ENCODE data around the gene ST6GALNAC6.

Gene ST6GALNAC6

DNA sequence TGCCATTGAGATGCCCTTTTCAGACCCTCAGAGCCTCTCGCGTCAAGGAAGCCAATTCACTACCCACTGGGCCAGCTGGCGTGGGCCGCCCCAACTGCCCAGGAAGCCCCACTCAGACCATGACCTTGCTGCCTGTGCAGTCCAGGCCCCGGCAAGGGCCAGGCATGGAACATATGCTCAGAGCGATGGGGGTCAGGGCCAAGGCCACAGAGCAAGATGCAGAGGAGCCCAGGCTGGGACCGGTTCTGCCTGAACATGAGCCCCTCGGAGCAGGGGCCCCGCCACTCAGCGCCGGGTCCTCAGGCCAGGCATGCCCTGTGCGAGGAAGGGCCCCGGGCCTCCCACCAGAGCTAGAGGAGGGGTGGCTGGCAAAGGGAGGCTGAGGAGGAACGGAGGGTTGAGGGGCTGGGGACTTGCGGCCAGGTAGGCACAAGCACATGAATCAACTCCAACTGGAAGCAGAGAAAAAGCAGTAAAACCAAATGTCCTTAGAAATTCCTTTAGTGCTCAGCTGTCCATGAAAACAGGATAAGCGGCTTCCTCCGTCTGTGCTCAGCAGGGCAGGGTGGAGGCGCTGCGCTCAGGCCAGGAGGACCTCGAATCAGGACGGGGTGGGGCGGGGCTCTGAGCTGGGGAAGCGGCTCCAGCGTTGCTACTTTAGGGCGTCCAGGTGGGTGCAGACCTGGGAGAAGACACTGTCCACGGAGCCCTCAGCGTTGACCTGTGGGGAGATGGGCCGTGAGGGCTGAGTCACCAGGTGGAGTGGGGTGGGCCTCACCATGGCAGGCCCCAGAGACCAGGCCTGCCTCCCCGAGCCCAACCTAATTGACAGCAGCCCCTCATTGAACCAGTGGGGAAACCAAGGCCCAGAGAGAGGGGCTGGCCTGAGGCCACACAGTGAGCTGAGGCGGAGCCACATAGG, 31.8 kb downstream of the ST6GALNAC6 start:
- TF ChIP-seq, protein P1, sequence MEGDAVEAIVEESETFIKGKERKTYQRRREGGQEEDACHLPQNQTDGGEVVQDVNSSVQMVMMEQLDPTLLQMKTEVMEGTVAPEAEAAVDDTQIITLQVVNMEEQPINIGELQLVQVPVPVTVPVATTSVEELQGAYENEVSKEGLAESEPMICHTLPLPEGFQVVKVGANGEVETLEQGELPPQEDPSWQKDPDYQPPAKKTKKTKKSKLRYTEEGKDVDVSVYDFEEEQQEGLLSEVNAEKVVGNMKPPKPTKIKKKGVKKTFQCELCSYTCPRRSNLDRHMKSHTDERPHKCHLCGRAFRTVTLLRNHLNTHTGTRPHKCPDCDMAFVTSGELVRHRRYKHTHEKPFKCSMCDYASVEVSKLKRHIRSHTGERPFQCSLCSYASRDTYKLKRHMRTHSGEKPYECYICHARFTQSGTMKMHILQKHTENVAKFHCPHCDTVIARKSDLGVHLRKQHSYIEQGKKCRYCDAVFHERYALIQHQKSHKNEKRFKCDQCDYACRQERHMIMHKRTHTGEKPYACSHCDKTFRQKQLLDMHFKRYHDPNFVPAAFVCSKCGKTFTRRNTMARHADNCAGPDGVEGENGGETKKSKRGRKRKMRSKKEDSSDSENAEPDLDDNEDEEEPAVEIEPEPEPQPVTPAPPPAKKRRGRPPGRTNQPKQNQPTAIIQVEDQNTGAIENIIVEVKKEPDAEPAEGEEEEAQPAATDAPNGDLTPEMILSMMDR (conservative IDR thresholded peaks at IDR 0.05) = no peak
- no peak overlapping the region for H3K27ac ChIP-seq

DNA sequence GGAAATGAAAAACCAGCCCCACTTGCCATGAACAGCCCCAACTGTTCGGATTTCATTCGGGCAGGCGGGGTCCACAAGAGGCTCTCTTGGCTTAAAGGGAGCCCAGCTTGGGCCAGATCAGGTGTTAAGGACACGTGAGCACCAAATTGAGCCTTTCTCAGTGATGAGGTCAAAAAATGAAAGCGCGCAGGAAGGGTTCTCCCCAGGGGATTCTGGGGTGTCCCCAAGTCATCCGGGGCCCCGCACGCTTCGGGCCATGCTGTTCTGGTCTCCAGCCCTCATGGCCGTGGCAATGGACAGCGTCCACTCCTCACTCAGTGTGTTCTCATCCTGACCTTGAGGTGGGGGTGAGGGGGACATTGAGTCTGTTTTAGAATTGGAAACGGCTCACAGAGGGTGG, 32.9 kb downstream of the ST6GALNAC6 start:
- TF ChIP-seq, protein P1 (conservative IDR thresholded peaks at IDR 0.05) = no peak
- H3K27ac ChIP-seq = no peak overlapping the region

DNA sequence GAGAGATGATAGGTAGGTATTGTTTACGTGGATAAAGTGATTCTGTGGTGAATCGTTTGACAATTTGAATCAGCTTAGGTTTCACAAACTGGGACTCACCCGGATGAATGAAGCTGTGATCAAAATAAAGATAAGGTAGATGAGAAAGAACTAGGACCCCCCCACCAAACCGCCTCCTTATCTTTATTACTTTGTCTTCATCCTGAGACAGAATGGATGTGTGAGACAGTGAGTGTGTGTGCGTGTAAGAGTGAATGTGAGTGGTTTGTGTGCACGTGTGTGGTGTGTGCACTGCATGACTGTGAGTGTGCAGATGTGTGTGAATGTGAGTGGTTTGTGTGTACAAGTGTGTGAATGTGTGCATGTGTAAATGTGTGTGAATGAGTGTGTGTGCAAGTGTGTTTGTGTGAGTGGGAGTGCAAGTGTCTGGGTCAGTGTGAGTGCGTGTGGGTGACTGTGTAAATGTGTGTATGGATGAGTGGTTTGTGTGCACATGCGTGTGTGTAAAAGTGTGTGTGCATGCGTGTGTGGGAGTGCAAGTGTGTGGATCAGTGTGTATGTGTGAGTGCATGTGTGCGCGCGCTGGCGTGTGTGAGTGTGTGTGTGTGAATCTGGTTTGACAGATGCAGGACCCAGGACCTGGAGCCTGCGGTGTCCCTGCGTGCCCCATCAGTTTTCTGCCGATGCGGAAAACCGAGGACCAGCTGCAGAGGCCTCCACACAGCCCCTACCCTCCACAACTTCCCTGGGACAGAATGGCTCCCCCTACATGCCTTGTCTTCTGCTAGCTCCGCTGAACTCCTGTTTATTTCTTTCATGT, 33.5 kb downstream of the ST6GALNAC6 start:
- peak overlapping the region; percentile 21; the same call in 1 of the 2 replicates for H3K27ac ChIP-seq
- TF ChIP-seq, protein P1 (conservative IDR thresholded peaks at IDR 0.05) = no peak

DNA sequence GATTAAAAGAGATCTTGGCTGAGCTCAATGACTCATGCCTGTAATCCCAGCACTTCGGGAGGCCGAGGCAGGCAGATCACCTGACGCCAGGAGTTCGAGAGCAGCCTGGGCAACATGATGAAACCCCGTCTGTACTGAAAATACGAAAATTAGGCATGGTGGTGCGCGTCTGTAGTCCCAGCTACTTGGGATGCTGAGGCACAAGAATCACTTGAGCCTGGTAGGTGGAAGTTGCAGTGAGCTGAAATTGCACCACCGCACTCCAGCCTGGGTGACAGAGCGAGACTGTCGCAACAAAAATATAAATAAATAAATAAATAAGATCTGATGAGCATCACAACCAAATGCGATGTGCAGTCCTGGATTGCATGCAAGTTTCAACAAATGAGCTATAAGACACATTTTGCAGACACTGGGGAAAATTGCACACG, 36.2 kb downstream of the ST6GALNAC6 start:
- TF ChIP-seq, protein P1 (conservative IDR thresholded peaks at IDR 0.05) = no peak
- no peak overlapping the region for H3K27ac ChIP-seq

DNA sequence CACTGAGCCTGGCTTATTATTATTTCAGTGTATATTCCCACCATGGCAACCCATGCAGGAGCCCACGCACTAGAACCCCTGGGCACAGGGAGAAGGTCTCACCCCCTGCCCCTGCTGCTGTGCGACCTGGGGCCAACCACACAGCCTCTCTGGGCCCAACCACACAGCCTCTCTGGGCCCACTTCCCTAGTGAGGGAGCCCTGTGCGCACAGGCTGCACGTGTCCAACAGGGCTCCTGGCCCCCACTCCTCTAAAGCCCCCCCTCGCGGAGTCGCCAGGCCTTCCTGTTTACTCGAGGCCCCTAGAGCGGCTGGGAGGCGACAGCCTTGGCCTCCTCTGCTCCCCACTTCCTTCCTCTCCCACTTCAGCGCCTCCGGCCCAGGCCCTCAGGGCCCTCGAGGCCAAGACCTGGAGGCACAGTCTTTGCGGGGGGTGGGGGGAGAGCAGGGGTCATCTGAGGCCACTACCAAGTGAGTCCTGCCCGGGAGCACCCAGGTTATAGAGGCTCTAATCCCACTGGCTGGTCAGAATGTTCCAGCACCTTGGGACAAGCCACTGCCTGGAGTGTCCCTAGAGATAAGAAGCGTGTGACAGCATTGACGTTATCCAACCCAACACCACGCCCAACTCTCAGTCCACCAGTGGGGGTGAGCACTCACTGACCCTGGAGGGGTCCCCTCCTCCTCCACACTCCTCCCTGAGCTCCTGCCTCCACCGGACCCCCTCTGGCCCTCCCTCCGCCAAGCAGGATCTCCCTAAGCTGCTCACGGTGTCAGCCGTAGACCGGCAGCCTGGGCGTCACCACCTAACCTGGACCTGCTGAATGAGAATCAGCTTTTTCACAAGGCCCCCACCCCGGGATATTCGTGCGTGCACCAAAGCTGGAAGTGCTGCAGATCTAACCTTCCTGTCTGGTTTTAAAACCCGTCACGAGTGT, 37.1 kb downstream of the ST6GALNAC6 start:
- H3K27ac ChIP-seq = no peak overlapping the region

DNA sequence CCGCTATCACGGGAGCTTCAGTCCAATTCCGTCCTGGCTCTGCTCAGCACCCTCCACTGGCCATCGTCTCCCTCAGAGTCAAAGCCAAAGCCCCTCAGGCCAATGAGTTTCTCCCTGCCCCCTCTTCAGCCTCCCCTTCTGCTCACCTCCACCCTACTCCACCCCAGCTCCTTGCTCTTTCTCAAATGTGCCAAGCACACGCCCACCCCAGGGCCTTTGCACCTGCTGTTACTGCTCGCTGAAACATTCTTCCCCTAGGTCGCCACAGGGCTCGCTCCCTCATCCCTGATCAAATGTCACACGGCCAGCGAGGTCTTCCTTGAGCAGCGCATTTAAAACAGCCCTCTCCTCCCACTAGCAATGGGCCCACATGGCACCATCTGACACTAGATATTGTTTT, 38.6 kb downstream of the ST6GALNAC6 start:
- TF ChIP-seq, protein P1 (conservative IDR thresholded peaks at IDR 0.05) = no peak
- no peak overlapping the region for H3K27ac ChIP-seq

More for the DNA sequence above, 37.1 kb downstream of the ST6GALNAC6 start:
- TF ChIP-seq, protein P1 (conservative IDR thresholded peaks at IDR 0.05) = no peak

Measured in VCaP (cell line).